Small intestine (tissue), 7 donors: Measurements from ENCODE around the gene HERC2. TPM values are rescaled to one million over a fixed set of nuclear protein-coding genes. Genes with fewer than 3 reads are reported as not detected.
"Not testable (repeated sequence)": the region's sequence is repeated elsewhere in the genome, so short reads cannot be mapped to it uniquely, and the experiment has no call there.

Source experiments
- DNase-seq, 2 donors: peaks; one replicate each; pipeline versions ENCODE4 v3.0.0 to v3.0.0-alpha.2; 2013
- FAIRE-seq: peaks from 2 replicates; lab custom pipeline; 2012; peaks lifted over from hg19 to GRCh38; lab: Jason Lieb, UNC
- H3K27ac ChIP-seq, 3 donors: one replicate each; pipeline ENCODE4 v1.5.1; 2013; ENCODE audit warnings: low read length in 2 of 3, mild to moderate bottlenecking in 2 of 3, control low read depth in 1 of 3, inconsistent platforms in 1 of 3, low read depth in 1 of 3, moderate library complexity in 1 of 3
- H3K27me3 ChIP-seq, 3 donors: one replicate each; pipeline ENCODE4 v1.6.1; 2013; ENCODE audit warnings: low read length in 3 of 3, inconsistent platforms in 1 of 3; ENCODE audit not compliant: control insufficient read depth in 3 of 3, insufficient read depth in 3 of 3
- H3K36me3 ChIP-seq, 3 donors: one replicate each; pipeline ENCODE4 v1.6.1; 2013; ENCODE audit warnings: low read length in 3 of 3, inconsistent platforms in 1 of 3, low read depth in 1 of 3, mild to moderate bottlenecking in 1 of 3, moderate library complexity in 1 of 3; ENCODE audit not compliant: control insufficient read depth in 3 of 3, insufficient read depth in 2 of 3
- H3K4me1 ChIP-seq, 3 donors: one replicate each; pipeline ENCODE4 v1.6.1; 2013; ENCODE audit warnings: low read length in 2 of 3, inconsistent platforms in 1 of 3, low read depth in 1 of 3, mild to moderate bottlenecking in 1 of 3, moderate library complexity in 1 of 3; ENCODE audit not compliant: control insufficient read depth in 3 of 3, insufficient read depth in 2 of 3
- H3K4me3 ChIP-seq, 3 donors: one replicate each; pipeline ENCODE4 v1.5.1; 2013; ENCODE audit warnings: low read length in 3 of 3, control low read depth in 1 of 3, inconsistent platforms in 1 of 3, low read depth in 1 of 3, mild to moderate bottlenecking in 1 of 3, moderate library complexity in 1 of 3
- H3K9me3 ChIP-seq, 2 donors: one replicate each; pipeline ENCODE4 v1.6.1; 2013; ENCODE audit warnings: low read depth in 1 of 2, low read length in 1 of 2; ENCODE audit not compliant: control insufficient read depth in 2 of 2, insufficient read depth in 1 of 2
- WGBS, 3 donors: extraction: QIAGEN DNeasy Blood & Tissue Kit; methylation state at CpG; one replicate each; pipeline ENCODE4 v1.1.7; 2013; 5-methylcytosine and 5-hydroxymethylcytosine counted together
- polyA plus RNA-seq, 4 donors: library from polyadenylated mRNA; stranded (reverse) in 3 of 4; unstranded in 1 of 4; fragments of 200-250 nt in 3 of 4; fragments of 120-200 nt in 1 of 4; gene quantifications; one replicate each; pipeline versions ENCODE4 v1.2.1 to v1.2.3, GENCODE V29; 2013
- donor health status: healthy with polysubstance abuse.
- donor health status: control.
- donor health status: control.
- donor health status: Bipolar disorder and iron deficiency.
- donor health status: healthy.

HERC2 gene
- polyA plus RNA-seq, 4 donors: 23.2 to 45.6 (median 26.9) TPM

- H3K4me1 ChIP-seq: no peaks in the 10 kb centered on the region
- no peak for DNase-seq
- no peak overlapping the region for H3K27ac ChIP-seq
- no peak overlapping the region for H3K4me3 ChIP-seq
- peaks cover 0 to under 1% of the 10 kb centered on the region in 2 donors for H3K9me3 ChIP-seq
- no peaks in the 10 kb centered on the region for H3K27me3 ChIP-seq
- no peak for FAIRE-seq
- peaks cover 9 to 43% (median 10%) of the 10 kb centered on the region in 3 donors for H3K36me3 ChIP-seq
- 94 to 96% (median 95%) methylated on average over 15 of the region's 15 CpGs for WGBS, 3 donors
Measured at GRCh38 chr15:28255965-28256364, 66.0 kb downstream of the HERC2 start.

GRCh38 chr15:28252831-28253230 lies 69.1 kb downstream of the HERC2 start:
- no peak overlapping the region for H3K27ac ChIP-seq
- WGBS, 3 donors: 83 to 90% (median 86%) methylated on average over 6 of the region's 6 CpGs
- H3K36me3 ChIP-seq: peaks cover 11 to 50% (median 15%) of the 10 kb centered on the region in 3 donors
- DNase-seq (no peak), FAIRE-seq (no peak)
- H3K4me1 ChIP-seq: no peaks in the 10 kb centered on the region
- no peaks in the 10 kb centered on the region for H3K27me3 ChIP-seq
- peaks cover 0 to 9% of the 10 kb centered on the region in 2 donors for H3K9me3 ChIP-seq
- H3K4me3 ChIP-seq: no peak overlapping the region

GRCh38 chr15:28246605-28247004 lies 75.4 kb downstream of the HERC2 start:
- 93 to 96% (median 95%) methylated on average over 5 of the region's 5 CpGs for WGBS, 3 donors
- peaks cover 16 to 38% (median 26%) of the 10 kb centered on the region in 3 donors for H3K36me3 ChIP-seq
- no peak for DNase-seq

GRCh38 chr15:28243901-28244300 lies 78.1 kb downstream of the HERC2 start:
- WGBS, 3 donors: 97 to 99% (median 97%) methylated on average over 6 of the region's 6 CpGs
- Histone ChIP-seq H3K27ac (no peak overlapping the region), H3K9me3 (peaks cover 0 to 6% of the 10 kb centered on the region in 2 donors), H3K27me3 (no peaks in the 10 kb centered on the region), H3K4me1 (no peaks in the 10 kb centered on the region), H3K36me3 (peaks cover 16 to 24% (median 22%) of the 10 kb centered on the region in 3 donors), H3K4me3 (no peak overlapping the region)
- DNase-seq (no peak), FAIRE-seq (no peak)

More at GRCh38 chr15:28246605-28247004, 75.4 kb downstream of the HERC2 start:
- Histone ChIP-seq H3K4me3 (no peak overlapping the region), H3K27me3 (no peaks in the 10 kb centered on the region), H3K4me1 (no peaks in the 10 kb centered on the region), H3K9me3 (peaks cover 0 to 16% of the 10 kb centered on the region in 2 donors), H3K27ac (no peak overlapping the region)
- no peak for FAIRE-seq

GRCh38 chr15:28243399-28243798 lies 78.6 kb downstream of the HERC2 start:
- peaks cover 16 to 24% (median 20%) of the 10 kb centered on the region in 3 donors for H3K36me3 ChIP-seq
- H3K4me1 ChIP-seq: no peaks in the 10 kb centered on the region
- no peak overlapping the region for H3K27ac ChIP-seq
- H3K4me3 ChIP-seq: no peak overlapping the region
- peaks cover 0 to 6% of the 10 kb centered on the region in 2 donors for H3K9me3 ChIP-seq
- no peak for FAIRE-seq
- DNase-seq: no peak
- no peaks in the 10 kb centered on the region for H3K27me3 ChIP-seq
- 100% methylated on average over 1 of the region's 1 CpG for WGBS, 3 donors

- FAIRE-seq, H3K36me3 ChIP-seq, H3K4me3 ChIP-seq, H3K4me1 ChIP-seq, H3K9me3 ChIP-seq, H3K27me3 ChIP-seq, DNase-seq, H3K27ac ChIP-seq: not testable (repeated sequence)
- 78 to 86% (median 84%) methylated on average over 4 of the region's 4 CpGs for WGBS, 3 donors
Measured at GRCh38 chr15:28238296-28238695, 83.7 kb downstream of the HERC2 start.

- 84 to 90% (median 85%) methylated on average over 6 of the region's 6 CpGs for WGBS, 3 donors
Measured at GRCh38 chr15:28231743-28232142, 90.2 kb downstream of the HERC2 start.

GRCh38 chr15:28231336-28231735 lies 90.6 kb downstream of the HERC2 start:
- not testable (repeated sequence) for H3K27me3 ChIP-seq, DNase-seq, H3K4me1 ChIP-seq, FAIRE-seq, H3K9me3 ChIP-seq, H3K4me3 ChIP-seq, H3K27ac ChIP-seq
- 94 to 99% (median 94%) methylated on average over 6 to 7 of the region's 7 CpGs for WGBS, 3 donors
- peaks cover 6 to 21% (median 6%) of the 10 kb centered on the region in 3 donors for H3K36me3 ChIP-seq

More at GRCh38 chr15:28231743-28232142, 90.2 kb downstream of the HERC2 start:
- H3K36me3 ChIP-seq: peaks cover 6 to 21% (median 6%) of the 10 kb centered on the region in 3 donors
- H3K9me3 ChIP-seq, H3K27ac ChIP-seq, FAIRE-seq, H3K27me3 ChIP-seq, DNase-seq, H3K4me3 ChIP-seq, H3K4me1 ChIP-seq: not testable (repeated sequence)
